Endothelial cell of umbilical vein (primary cell): ENCODE measurements around the gene RAB10. TPM values are rescaled to one million over a fixed set of nuclear protein-coding genes. Genes with fewer than 3 reads are reported as not detected.

Experiments
- BruUV-seq: library from RNA; stranded (reverse); fragments of 400-500 nt; replicated peaks from 2 replicates; lab custom pipeline; 2021; lab: Mats Ljungman, UMichigan
- CTCF ChIA-PET: fragments of 300-600, 350-600 bp; sonication (Branson Sonifier 250); formaldehyde crosslinking; loops from one replicate; lab custom pipeline; 2021; ENCODE audit warnings: antibody characterized with exemption, inconsistent platforms; lab: Charles Lee
- POLR2A ChIA-PET: fragments of 300-600, 350-600 bp; sonication (Branson Sonifier 250); formaldehyde crosslinking; loops from one replicate; lab custom pipeline; 2021; ENCODE audit warnings: antibody characterized with exemption, inconsistent platforms; lab: Charles Lee
- DNase-seq: peaks from one replicate; pipeline ENCODE4 v3.0.0-alpha.2; 2011; ENCODE audit warnings: low read depth, low spot score
- FAIRE-seq: peaks from 2 replicates; lab custom pipeline; 2011; peaks lifted over from hg19 to GRCh38; lab: Jason Lieb, UNC
- H2AFZ ChIP-seq: 2 replicates; pipeline ENCODE4 v1.6.0; 2012; ENCODE audit warnings: low read depth, low read length, control low read depth, inconsistent platforms
- H3K27ac ChIP-seq: 2 replicates; pipeline ENCODE4 v1.5.1; 2011; ENCODE audit warnings: low read depth, mild to moderate bottlenecking, control low read depth, low read length, moderate library complexity; ENCODE audit not compliant: insufficient read depth
- H3K27me3 ChIP-seq, 2 experiments: 2 replicates each; pipeline versions ENCODE4 v1.6.0 to v1.6.1; 2011; ENCODE audit warnings: low read length in 2 of 2, mixed read lengths in 1 of 2; ENCODE audit not compliant: control insufficient read depth in 2 of 2, insufficient read depth in 2 of 2
- H3K36me3 ChIP-seq, 2 experiments: 2 replicates in 1 of 2; 3 replicates in 1 of 2; pipeline ENCODE4 v1.5.1; 2011; ENCODE audit warnings: low read length in 2 of 2, mild to moderate bottlenecking in 1 of 2, moderate library complexity in 1 of 2; ENCODE audit not compliant: control insufficient read depth in 2 of 2, insufficient read depth in 2 of 2; ENCODE audit errors: extremely low read depth in 1 of 2
- H3K4me1 ChIP-seq: 3 replicates; pipeline ENCODE4 v1.5.1; 2011; ENCODE audit warnings: mild to moderate bottlenecking, low read length; ENCODE audit not compliant: control insufficient read depth, insufficient read depth; ENCODE audit errors: extremely low read depth
- H3K4me2 ChIP-seq: 2 replicates; pipeline ENCODE4 v1.6.1; 2011; ENCODE audit warnings: low read length, control low read depth, mixed read lengths; ENCODE audit not compliant: insufficient read depth
- H3K4me3 ChIP-seq, 3 experiments: fragments of 200-600 bp in 1 of 3; sonication (generic), shearing (Covaris generic) in 1 of 3; replicated peaks in 1 of 3; 2 replicates each; pipeline ENCODE4 v1.5.1; 2011 to 2016; ENCODE audit warnings: control low read depth in 3 of 3, low read length in 3 of 3, mild to moderate bottlenecking in 2 of 3, inconsistent platforms in 1 of 3, low read depth in 1 of 3, moderate library complexity in 1 of 3; ENCODE audit not compliant: insufficient read depth in 1 of 3
- H3K79me2 ChIP-seq: 2 replicates; pipeline ENCODE4 v1.6.0; 2012; ENCODE audit warnings: low read length, inconsistent platforms; ENCODE audit not compliant: control insufficient read depth, insufficient read depth
- H3K9ac ChIP-seq: replicated peaks from 2 replicates; pipeline ENCODE3; 2011; ENCODE audit warnings: low read length, control low read depth; ENCODE audit not compliant: insufficient read depth; ENCODE audit errors: extremely low read depth
- H3K9me1 ChIP-seq: replicated peaks from 3 replicates; pipeline ENCODE4 v1.6.0; 2011; ENCODE audit warnings: mild to moderate bottlenecking, low read length; ENCODE audit not compliant: control insufficient read depth, insufficient read depth; ENCODE audit errors: extremely low read depth
- H3K9me3 ChIP-seq: replicated peaks from 2 replicates; pipeline ENCODE4 v1.5.1; 2012; ENCODE audit warnings: low read length, inconsistent platforms; ENCODE audit not compliant: control insufficient read depth, insufficient read depth
- H4K20me1 ChIP-seq: replicated peaks from 2 replicates; pipeline ENCODE3; 2011; ENCODE audit warnings: mild to moderate bottlenecking, low read length; ENCODE audit not compliant: control insufficient read depth, insufficient read depth; ENCODE audit errors: extremely low read depth
- EZH2 ChIP-seq: IDR thresholded peaks from 2 replicates; pipeline ENCODE4 v1.6.1; 2012; ENCODE audit warnings: borderline replicate concordance, low read depth, mild to moderate bottlenecking, moderate library complexity, low read length, inconsistent platforms; ENCODE audit not compliant: severe bottlenecking
- GATA2 ChIP-seq: IDR thresholded peaks from 2 replicates; pipeline ENCODE4 v1.7.0; 2011; ENCODE audit warnings: low read depth, mild to moderate bottlenecking, moderate library complexity, mixed read lengths, low read length; ENCODE audit not compliant: insufficient read length, insufficient read depth
- JUN ChIP-seq: IDR thresholded peaks from 2 replicates; pipeline ENCODE4 v1.6.1; 2011; ENCODE audit warnings: borderline replicate concordance, low read depth; ENCODE audit not compliant: insufficient read length, insufficient read depth
- MAX ChIP-seq: IDR thresholded peaks from 2 replicates; pipeline ENCODE4 v1.6.1; 2011; ENCODE audit not compliant: insufficient read depth, insufficient read length
- POLR2A ChIP-seq: IDR thresholded peaks from 2 replicates; pipeline ENCODE4 v1.6.1; 2012; ENCODE audit warnings: low read depth, mild to moderate bottlenecking, control low read depth, low read length
- dilution Hi-C: fragments of 300-500 bp; cut with MboI; formaldehyde crosslinking; loops from one replicate; pipeline ENCODE4 v1.15.0; 2019; ENCODE audit warnings: low sequenced_read_pairs; ENCODE audit not compliant: extremely low pct_ligation_motif_present
- intact Hi-C: fragments of 100-400 bp; cut with micrococcal nuclease; formaldehyde crosslinking; loops from one replicate; pipeline ENCODE4 v1.10.0; 2022
- polyA plus RNA-seq, 4 experiments: library from polyadenylated mRNA; depleted of rRNA in 3 of 4; stranded (reverse) in 3 of 4; unstranded in 1 of 4; fragments of >200 nt; gene quantifications; 2 replicates each; pipeline versions ENCODE4 v1.2.1 to v1.2.3, GENCODE V29; 2011 to 2012; ENCODE audit warnings: missing spikeins in 1 of 4
- total RNA-seq: library from RNA; stranded (reverse); gene quantifications from 2 replicates; pipeline ENCODE4 v1.2.3, GENCODE V29; 2021
- TF ChIP-seq, protein P1 (sequence below), 2 donors: IDR thresholded peaks; 1 replicate in 1 of 2; 2 replicates in 1 of 2; pipeline ENCODE4 v1.5.1; 2011; ENCODE audit warnings: low read length in 2 of 2, mild to moderate bottlenecking in 2 of 2, moderate library complexity in 2 of 2, control low read depth in 1 of 2, inconsistent platforms in 1 of 2, low read depth in 1 of 2; ENCODE audit not compliant: insufficient read depth in 1 of 2; ENCODE audit errors: extremely low read depth in 1 of 2

RAB10 gene
- total and polyA plus RNA-seq, 2 donors (not counting 3 experiments of a cell fraction or from before 2014, with no cell fraction given), result 45.1 to 104 TPM

DNA sequence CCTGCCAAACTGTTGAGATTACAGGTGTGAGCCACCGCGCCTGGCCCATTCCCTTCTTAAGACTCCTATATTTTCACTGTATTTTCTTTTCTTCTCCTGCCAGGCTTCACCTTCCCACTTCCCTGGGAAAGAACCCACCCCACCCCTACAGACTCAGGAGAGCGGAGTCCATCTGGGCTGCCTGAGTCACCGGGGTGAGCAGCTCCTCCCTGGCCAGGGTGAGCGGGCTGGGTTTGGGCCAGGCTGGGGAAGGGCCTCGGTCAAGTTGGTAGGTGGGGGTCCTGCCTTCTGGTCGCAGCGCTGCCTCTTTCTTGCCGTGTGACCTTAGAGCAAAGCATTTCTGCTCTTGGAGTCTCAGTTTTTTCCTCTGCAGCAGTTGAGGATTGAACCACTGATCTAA lies 136.9 kb downstream of the RAB10 start:
- H3K9ac ChIP-seq, result no peak overlapping the region
- H3K27me3 ChIP-seq, result peaks cover 11 to 17% of the 10 kb centered on the region in 2 experiments
- H3K4me3 ChIP-seq, result no peak overlapping the region
- no peak overlapping the region for H3K4me2 ChIP-seq
- CTCF ChIA-PET, result interaction anchor here (2.1 to 2.9 kb wide), 2 partner anchors 10 to 13 kb away, joined by 6 to 20 read pairs; no protein-coding TSS in a partner anchor
- H3K9me1 ChIP-seq, result no peaks in the 10 kb centered on the region
- no peaks in the 10 kb centered on the region for H3K9me3 ChIP-seq
- intact Hi-C loops, result no loop called here
- POLR2A ChIA-PET, result no interaction called here
- H4K20me1 ChIP-seq, result no peaks in the 10 kb centered on the region
- H2AFZ ChIP-seq, result no peak overlapping the region
- DNase-seq, result no peak
- H3K27ac ChIP-seq, result no peak overlapping the region
- FAIRE-seq, result no peak
- no peak for TF ChIP-seq EZH2
- no peak for TF ChIP-seq MAX
- TF ChIP-seq, protein P1, sequence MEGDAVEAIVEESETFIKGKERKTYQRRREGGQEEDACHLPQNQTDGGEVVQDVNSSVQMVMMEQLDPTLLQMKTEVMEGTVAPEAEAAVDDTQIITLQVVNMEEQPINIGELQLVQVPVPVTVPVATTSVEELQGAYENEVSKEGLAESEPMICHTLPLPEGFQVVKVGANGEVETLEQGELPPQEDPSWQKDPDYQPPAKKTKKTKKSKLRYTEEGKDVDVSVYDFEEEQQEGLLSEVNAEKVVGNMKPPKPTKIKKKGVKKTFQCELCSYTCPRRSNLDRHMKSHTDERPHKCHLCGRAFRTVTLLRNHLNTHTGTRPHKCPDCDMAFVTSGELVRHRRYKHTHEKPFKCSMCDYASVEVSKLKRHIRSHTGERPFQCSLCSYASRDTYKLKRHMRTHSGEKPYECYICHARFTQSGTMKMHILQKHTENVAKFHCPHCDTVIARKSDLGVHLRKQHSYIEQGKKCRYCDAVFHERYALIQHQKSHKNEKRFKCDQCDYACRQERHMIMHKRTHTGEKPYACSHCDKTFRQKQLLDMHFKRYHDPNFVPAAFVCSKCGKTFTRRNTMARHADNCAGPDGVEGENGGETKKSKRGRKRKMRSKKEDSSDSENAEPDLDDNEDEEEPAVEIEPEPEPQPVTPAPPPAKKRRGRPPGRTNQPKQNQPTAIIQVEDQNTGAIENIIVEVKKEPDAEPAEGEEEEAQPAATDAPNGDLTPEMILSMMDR (IDR thresholded peaks at IDR 0.05; ENCODE audit: extremely low read depth in 1 of 2, insufficient read depth in 1 of 2, low read depth in 1 of 2, low read length in 2 of 2), result no peak
- TF ChIP-seq JUN, result no peak
- TF ChIP-seq GATA2, result no peak
- no peak for TF ChIP-seq POLR2A
- BruUV-seq, result no TSS peak
- dilution Hi-C loops, result no loop called here
- no peaks in the 10 kb centered on the region for H3K36me3 ChIP-seq
- no peaks in the 10 kb centered on the region for H3K79me2 ChIP-seq
- no peaks in the 10 kb centered on the region for H3K4me1 ChIP-seq
